ENCODE results near the gene PIAS1.

PIAS1 gene

DNA sequence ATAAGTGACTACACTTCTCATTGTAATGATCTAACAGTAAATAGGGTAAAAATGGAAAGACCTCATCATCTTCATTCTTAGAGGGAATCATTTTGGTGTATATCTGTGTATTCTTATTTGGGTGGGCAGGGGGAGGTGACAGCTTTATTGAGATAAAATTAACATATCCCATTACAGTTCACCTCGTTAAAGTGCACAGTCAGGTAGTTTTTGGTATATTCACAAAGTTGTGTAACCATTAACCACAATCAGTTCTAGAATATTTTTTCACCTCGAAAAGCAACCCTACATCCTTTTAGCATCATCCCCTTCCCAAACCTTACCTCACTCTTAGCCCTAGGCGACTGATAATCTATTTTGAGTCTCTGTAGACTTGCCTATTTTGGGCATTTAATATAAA is 8.1 kb downstream of the PIAS1 start:
- no peak for DNase-seq (ENCODE audit: low read depth)
- TF ChIP-seq, protein P1, sequence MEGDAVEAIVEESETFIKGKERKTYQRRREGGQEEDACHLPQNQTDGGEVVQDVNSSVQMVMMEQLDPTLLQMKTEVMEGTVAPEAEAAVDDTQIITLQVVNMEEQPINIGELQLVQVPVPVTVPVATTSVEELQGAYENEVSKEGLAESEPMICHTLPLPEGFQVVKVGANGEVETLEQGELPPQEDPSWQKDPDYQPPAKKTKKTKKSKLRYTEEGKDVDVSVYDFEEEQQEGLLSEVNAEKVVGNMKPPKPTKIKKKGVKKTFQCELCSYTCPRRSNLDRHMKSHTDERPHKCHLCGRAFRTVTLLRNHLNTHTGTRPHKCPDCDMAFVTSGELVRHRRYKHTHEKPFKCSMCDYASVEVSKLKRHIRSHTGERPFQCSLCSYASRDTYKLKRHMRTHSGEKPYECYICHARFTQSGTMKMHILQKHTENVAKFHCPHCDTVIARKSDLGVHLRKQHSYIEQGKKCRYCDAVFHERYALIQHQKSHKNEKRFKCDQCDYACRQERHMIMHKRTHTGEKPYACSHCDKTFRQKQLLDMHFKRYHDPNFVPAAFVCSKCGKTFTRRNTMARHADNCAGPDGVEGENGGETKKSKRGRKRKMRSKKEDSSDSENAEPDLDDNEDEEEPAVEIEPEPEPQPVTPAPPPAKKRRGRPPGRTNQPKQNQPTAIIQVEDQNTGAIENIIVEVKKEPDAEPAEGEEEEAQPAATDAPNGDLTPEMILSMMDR (conservative IDR thresholded peaks at IDR 0.05; ENCODE audit: low read depth, low read length): no peak
- no peak overlapping the region for H3K4me3 ChIP-seq (ENCODE audit: low read length)

DNA sequence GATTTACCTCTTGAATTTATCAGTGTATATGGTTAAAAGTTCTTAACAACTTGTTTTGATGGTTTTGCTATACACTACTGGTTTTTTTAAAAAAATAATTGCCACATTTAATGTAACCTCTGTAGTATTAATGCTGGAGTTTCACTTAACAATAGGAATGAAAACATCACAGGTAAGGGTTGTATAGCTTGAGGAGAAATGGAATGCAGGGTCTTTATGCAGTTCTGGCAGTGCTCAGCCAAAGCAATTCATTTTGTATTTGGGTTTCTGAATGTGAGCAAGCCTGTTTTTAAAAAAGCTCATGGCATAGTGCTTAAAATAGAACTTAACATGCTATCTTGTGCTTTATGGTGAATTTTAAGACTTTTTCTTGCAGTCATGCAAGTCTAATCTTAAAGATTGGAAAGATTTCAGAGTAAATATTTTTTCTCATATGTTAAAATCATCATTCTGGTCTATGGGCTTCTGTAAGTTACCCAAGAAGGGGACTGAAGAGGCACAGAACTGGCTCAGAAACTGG is 8.9 kb downstream of the PIAS1 start:
- no peak for DNase-seq (ENCODE audit: low read depth)
- TF ChIP-seq, protein P1 (conservative IDR thresholded peaks at IDR 0.05; ENCODE audit: low read depth, low read length): no peak
- H3K4me3 ChIP-seq (ENCODE audit: low read length): no peak overlapping the region

- no peak for DNase-seq (ENCODE audit: low read depth)
- H3K4me3 ChIP-seq (ENCODE audit: low read length): no peak overlapping the region
- TF ChIP-seq, protein P1 (conservative IDR thresholded peaks at IDR 0.05; ENCODE audit: low read depth, low read length): no peak
Measured at GRCh38 chr15:68063606-68064005, 9.5 kb downstream of the PIAS1 start.

GRCh38 chr15:68073576-68074288 is 19.6 kb downstream of the PIAS1 start:
- TF ChIP-seq, protein P1 (conservative IDR thresholded peaks at IDR 0.05; ENCODE audit: low read depth, low read length): no peak
- H3K4me3 ChIP-seq (ENCODE audit: low read length): no peak overlapping the region
- no peak for DNase-seq (ENCODE audit: low read depth)

GRCh38 chr15:68075764-68076385 is 21.8 kb downstream of the PIAS1 start:
- TF ChIP-seq, protein P1 (conservative IDR thresholded peaks at IDR 0.05; ENCODE audit: low read depth, low read length): no peak
- H3K4me3 ChIP-seq (ENCODE audit: low read length): no peak overlapping the region
- DNase-seq (ENCODE audit: low read depth): no peak

DNA sequence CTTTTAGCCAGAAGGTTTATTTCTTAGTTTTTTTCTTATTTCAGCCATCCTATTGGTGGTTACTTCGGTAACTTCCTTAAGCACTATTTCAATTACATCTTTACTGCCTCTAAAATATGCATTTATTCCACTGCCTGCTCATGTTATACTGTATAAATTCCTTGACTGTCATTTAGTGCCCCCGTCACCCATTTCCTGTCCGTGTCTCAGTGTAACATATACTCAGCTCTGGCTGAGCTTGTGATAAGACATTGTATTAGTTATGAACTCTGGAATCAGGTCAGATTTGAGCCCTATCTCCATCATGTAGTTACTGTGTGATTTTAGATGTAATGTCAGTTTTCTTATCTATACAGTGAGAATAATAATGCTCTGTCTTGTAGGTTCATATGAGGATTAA is 24.2 kb downstream of the PIAS1 start:
- H3K4me3 ChIP-seq (ENCODE audit: low read length): no peak overlapping the region
- TF ChIP-seq, protein P1 (conservative IDR thresholded peaks at IDR 0.05; ENCODE audit: low read depth, low read length): no peak
- DNase-seq (ENCODE audit: low read depth): no peak

GRCh38 chr15:68080334-68080733 is 26.2 kb downstream of the PIAS1 start:
- no peak overlapping the region for H3K4me3 ChIP-seq (ENCODE audit: low read length)
- no peak for DNase-seq (ENCODE audit: low read depth)
- TF ChIP-seq, protein P1 (conservative IDR thresholded peaks at IDR 0.05; ENCODE audit: low read depth, low read length): no peak
